CD14-positive monocyte (primary cell): ENCODE measurements around the gene ARFGEF2. TPM values are rescaled to one million over a fixed set of nuclear protein-coding genes. Genes with fewer than 3 reads are reported as not detected.

Experiments
- DNase-seq, 3 donors: peaks; one replicate each; pipeline ENCODE4 v3.0.0-alpha.2; 2011 to 2022
- H2AFZ ChIP-seq: 2 replicates; pipeline ENCODE4 v1.6.0; 2012; ENCODE audit warnings: mild to moderate bottlenecking, low read depth, low read length, inconsistent platforms; ENCODE audit not compliant: insufficient read depth, poor library complexity, severe bottlenecking
- H3K27ac ChIP-seq, 2 donors: 1 replicate in 1 of 2; 2 replicates in 1 of 2; pipeline ENCODE4 v1.5.1; 2012 to 2013; ENCODE audit warnings: low read length in 2 of 2, control low read depth in 1 of 2, inconsistent platforms in 1 of 2, low read depth in 1 of 2, mild to moderate bottlenecking in 1 of 2
- H3K27me3 ChIP-seq, 2 donors: one replicate each; pipeline versions ENCODE4 v1.6.0 to v1.6.1; 2011 to 2013; ENCODE audit warnings: low read length in 2 of 2; ENCODE audit not compliant: control insufficient read depth in 2 of 2, insufficient read depth in 2 of 2
- H3K36me3 ChIP-seq, 2 donors: replicated peaks in 1 of 2; 1 replicate in 1 of 2; 2 replicates in 1 of 2; pipeline versions ENCODE4 v1.5.1 to v1.6.1; 2012 to 2013; ENCODE audit warnings: low read length in 2 of 2, control low read depth in 1 of 2, inconsistent platforms in 1 of 2, mild to moderate bottlenecking in 1 of 2; ENCODE audit not compliant: insufficient read depth in 2 of 2, control insufficient read depth in 1 of 2
- H3K4me1 ChIP-seq, 2 donors: 1 replicate in 1 of 2; 2 replicates in 1 of 2; pipeline versions ENCODE4 v1.5.1 to v1.6.1; 2012 to 2013; ENCODE audit warnings: low read length in 2 of 2, control low read depth in 1 of 2, inconsistent platforms in 1 of 2, mild to moderate bottlenecking in 1 of 2, moderate library complexity in 1 of 2; ENCODE audit not compliant: insufficient read depth in 2 of 2, control insufficient read depth in 1 of 2
- H3K4me2 ChIP-seq: replicated peaks from 2 replicates; pipeline ENCODE3; 2012; ENCODE audit warnings: low read length, moderate library complexity, mild to moderate bottlenecking; ENCODE audit not compliant: poor library complexity, severe bottlenecking; ENCODE audit errors: extremely low read depth
- H3K4me3 ChIP-seq, 3 experiments: fragments of 200-600 bp in 1 of 3; sonication (generic) in 1 of 3; replicated peaks in 1 of 3; 1 replicate in 2 of 3; 2 replicates in 1 of 3; pipeline ENCODE4 v1.5.1; 2011 to 2013; ENCODE audit warnings: low read length in 3 of 3, mild to moderate bottlenecking in 3 of 3, control low read depth in 2 of 3, low read depth in 2 of 3, inconsistent platforms in 1 of 3, moderate library complexity in 1 of 3
- H3K79me2 ChIP-seq: 2 replicates; pipeline ENCODE4 v1.6.0; 2012; ENCODE audit warnings: mild to moderate bottlenecking, control low read depth, inconsistent platforms, low read length, moderate library complexity; ENCODE audit not compliant: insufficient read depth
- H3K9ac ChIP-seq: 2 replicates; pipeline ENCODE4 v1.6.0; 2017; ENCODE audit warnings: low read length, mild to moderate bottlenecking; ENCODE audit not compliant: insufficient read depth, poor library complexity, severe bottlenecking
- H3K9me3 ChIP-seq, 2 donors: replicated peaks in 1 of 2; 1 replicate in 1 of 2; 2 replicates in 1 of 2; pipeline versions ENCODE4 v1.5.1 to v1.6.1; 2012 to 2013; ENCODE audit warnings: low read length in 2 of 2, control low read depth in 1 of 2; ENCODE audit not compliant: control insufficient read depth in 1 of 2, insufficient read depth in 1 of 2
- H4K20me1 ChIP-seq: 2 replicates; pipeline ENCODE4 v1.6.0; 2012; ENCODE audit warnings: mild to moderate bottlenecking, low read length, control low read depth, moderate library complexity; ENCODE audit not compliant: insufficient read depth
- H3K27ac Mint-ChIP-seq, 7 donors: one replicate each; pipeline ENCODE4 v1.8.0; 2020; ENCODE audit warnings: mild to moderate bottlenecking in 7 of 7, mixed read lengths in 7 of 7, moderate library complexity in 6 of 7, inconsistent platforms in 2 of 7
- H3K27me3 Mint-ChIP-seq, 3 donors: one replicate each; pipeline ENCODE4 v1.8.0; 2021 to 2022; ENCODE audit warnings: low read depth in 3 of 3, mild to moderate bottlenecking in 3 of 3, mixed read lengths in 3 of 3, moderate library complexity in 3 of 3, inconsistent platforms in 1 of 3
- H3K36me3 Mint-ChIP-seq, 2 donors: one replicate each; pipeline ENCODE4 v1.8.0; 2020; ENCODE audit warnings: mixed read lengths in 2 of 2, inconsistent platforms in 1 of 2, mild to moderate bottlenecking in 1 of 2
- H3K4me1 Mint-ChIP-seq: one replicate; pipeline ENCODE4 v1.8.0; 2020; ENCODE audit warnings: mild to moderate bottlenecking, mixed read lengths
- H3K4me3 Mint-ChIP-seq, 2 donors: one replicate each; pipeline ENCODE4 v1.8.0; 2020; ENCODE audit warnings: mild to moderate bottlenecking in 2 of 2, mixed read lengths in 2 of 2, moderate library complexity in 1 of 2
- H3K9me3 Mint-ChIP-seq, 7 donors: one replicate each; pipeline ENCODE4 v1.8.0; 2020 to 2022; ENCODE audit warnings: mixed read lengths in 7 of 7, mild to moderate bottlenecking in 6 of 7, moderate library complexity in 6 of 7, inconsistent platforms in 2 of 7
- CTCF ChIP-seq: fragments of 200-600 bp; IDR thresholded peaks from one replicate; pipeline ENCODE4 v1.8.0; 2022; ENCODE audit warnings: antibody characterized with exemption, mild to moderate bottlenecking
- WGBS: methylation state at CpG from one replicate; pipeline ENCODE4 v1.1.5; 2013; ENCODE audit warnings: missing lambda C conversion rate; ENCODE audit not compliant: insufficient coverage; 5-methylcytosine and 5-hydroxymethylcytosine counted together
- intact Hi-C, 2 donors: fragments of 100-400 bp; cut with micrococcal nuclease; formaldehyde crosslinking; loops; one replicate each; pipeline versions ENCODE4 v1.15.0 to v1.15.1; 2023
- polyA plus RNA-seq, 3 donors: library from polyadenylated mRNA; depleted of rRNA in 1 of 3; unstranded in 2 of 3; stranded (reverse) in 1 of 3; fragments of 300-500 nt in 2 of 3; fragments of >200 nt in 1 of 3; fragmentation: Illumina TruSeq in 2 of 3; gene quantifications; 1 replicate in 2 of 3; 2 replicates in 1 of 3; pipeline ENCODE4 v1.2.3, GENCODE V29; 2012 to 2021

Gene ARFGEF2
- polyA plus RNA-seq, 3 donors = 4.6 to 10.9 (median 5.5) TPM

GRCh38 chr20:49052334-49052733, 130.8 kb downstream of the ARFGEF2 start:
- Histone ChIP-seq H3K27ac (peak overlapping the region in 1 of 2 donors; percentile 59), H3K4me2 (no peak overlapping the region), H3K4me1 (peaks cover 7 to 9% of the 10 kb centered on the region in 2 donors), H3K79me2 (peaks cover 100% of the 10 kb centered on the region), H3K9me3 (no peaks in the 10 kb centered on the region), H3K27me3 (no peaks in the 10 kb centered on the region), H3K9ac (no peak overlapping the region), H3K36me3 (peaks cover 2 to 24% of the 10 kb centered on the region in 2 donors), H4K20me1 (peaks cover 78% of the 10 kb centered on the region), H3K4me3 (no peak overlapping the region), H2AFZ (no peak overlapping the region)
- Mint-ChIP-seq H3K27ac (peak overlapping the region in 5 of 7 donors; percentile 16 to 70 (median 36)), H3K9me3 (no peaks in the 10 kb centered on the region), H3K27me3 (no peaks in the 10 kb centered on the region), H3K4me3 (no peak overlapping the region), H3K36me3 (peaks cover 2 to 24% of the 10 kb centered on the region in 2 donors), H3K4me1 (peaks cover 27% of the 10 kb centered on the region)
- intact Hi-C loops = no loop called here
- no peak for DNase-seq
- 88% methylated on average over 1 of the region's 1 CpG for whole genome bisulfite sequencing
- no peak for TF ChIP-seq CTCF

GRCh38 chr20:49054056-49054643, 132.6 kb downstream of the ARFGEF2 start:
- H3K4me3 ChIP-seq = no peak overlapping the region
- DNase-seq = no peak

More at GRCh38 chr20:49054056-49054643, 132.6 kb downstream of the ARFGEF2 start:
- no peak for TF ChIP-seq CTCF
- no peaks in the 10 kb centered on the region for H3K9me3 ChIP-seq
- H3K27me3 Mint-ChIP-seq = no peaks in the 10 kb centered on the region
- no peak overlapping the region for H3K4me2 ChIP-seq
- H3K36me3 ChIP-seq = peaks cover 14 to 42% of the 10 kb centered on the region in 2 donors
- no peak overlapping the region for H3K4me3 Mint-ChIP-seq
- WGBS = no CpG with 5 or more reads among the region's 4 CpGs
- peaks cover 17% of the 10 kb centered on the region for H3K4me1 Mint-ChIP-seq
- peaks cover 100% of the 10 kb centered on the region for H3K79me2 ChIP-seq
- H3K27ac Mint-ChIP-seq = peak overlapping the region in 3 of 7 donors; percentile 43 to 63 (median 50)
- H3K27me3 ChIP-seq = no peaks in the 10 kb centered on the region
- peaks cover 8 to 40% of the 10 kb centered on the region in 2 donors for H3K36me3 Mint-ChIP-seq
- H3K9me3 Mint-ChIP-seq = no peaks in the 10 kb centered on the region
- H3K9ac ChIP-seq = no peak overlapping the region
- peak overlapping the region in 1 of 2 donors; percentile 23 for H3K27ac ChIP-seq
- no peaks in the 10 kb centered on the region for H3K4me1 ChIP-seq
- intact Hi-C loops = no loop called here
- no peak overlapping the region for H2AFZ ChIP-seq
- H4K20me1 ChIP-seq = peaks cover 68% of the 10 kb centered on the region
